Fibroblast of lung (primary cell): ENCODE measurements around the gene L3MBTL4.

ENCODE experiments used
- EZH2 ChIP-seq: IDR thresholded peaks from 2 replicates; pipeline ENCODE4 v1.5.1; 2012; ENCODE audit warnings: low read length, control low read depth, mild to moderate bottlenecking; ENCODE audit errors: missing control alignments
- TF ChIP-seq, protein P1 (sequence below), 2 donors: IDR thresholded peaks in 1 of 2; conservative IDR thresholded peaks in 1 of 2; 1 replicate in 1 of 2; 2 replicates in 1 of 2; pipeline ENCODE4 v1.5.1; 2011 to 2012; ENCODE audit warnings: low read length in 2 of 2, control low read depth in 1 of 2, inconsistent platforms in 1 of 2, low read depth in 1 of 2, mild to moderate bottlenecking in 1 of 2

- TF ChIP-seq, protein P1, sequence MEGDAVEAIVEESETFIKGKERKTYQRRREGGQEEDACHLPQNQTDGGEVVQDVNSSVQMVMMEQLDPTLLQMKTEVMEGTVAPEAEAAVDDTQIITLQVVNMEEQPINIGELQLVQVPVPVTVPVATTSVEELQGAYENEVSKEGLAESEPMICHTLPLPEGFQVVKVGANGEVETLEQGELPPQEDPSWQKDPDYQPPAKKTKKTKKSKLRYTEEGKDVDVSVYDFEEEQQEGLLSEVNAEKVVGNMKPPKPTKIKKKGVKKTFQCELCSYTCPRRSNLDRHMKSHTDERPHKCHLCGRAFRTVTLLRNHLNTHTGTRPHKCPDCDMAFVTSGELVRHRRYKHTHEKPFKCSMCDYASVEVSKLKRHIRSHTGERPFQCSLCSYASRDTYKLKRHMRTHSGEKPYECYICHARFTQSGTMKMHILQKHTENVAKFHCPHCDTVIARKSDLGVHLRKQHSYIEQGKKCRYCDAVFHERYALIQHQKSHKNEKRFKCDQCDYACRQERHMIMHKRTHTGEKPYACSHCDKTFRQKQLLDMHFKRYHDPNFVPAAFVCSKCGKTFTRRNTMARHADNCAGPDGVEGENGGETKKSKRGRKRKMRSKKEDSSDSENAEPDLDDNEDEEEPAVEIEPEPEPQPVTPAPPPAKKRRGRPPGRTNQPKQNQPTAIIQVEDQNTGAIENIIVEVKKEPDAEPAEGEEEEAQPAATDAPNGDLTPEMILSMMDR (conservative IDR thresholded peaks at IDR 0.05 in 1 of 2, IDR thresholded peaks at IDR 0.05 in 1 of 2; ENCODE audit: low read depth in 1 of 2, low read length in 2 of 2): no peak
- no peak for TF ChIP-seq EZH2
Observed at GRCh38 chr18:6146307-6146661, 268.4 kb downstream of the L3MBTL4 start.
